ENCODE measurements around the gene PLD4. TPM values are rescaled to one million over a fixed set of nuclear protein-coding genes. Genes with fewer than 3 reads are reported as not detected.

The PLD4 gene
- total and polyA plus RNA-seq, 2 of the 8 experiments (the other 6 are each of a cell fraction or from before 2014, with no cell fraction given), result 0.05 TPM; not detected in 1

GRCh38 chr14:104880584-104881210 lies 44.0 kb upstream of the PLD4 start:
- TF ChIP-seq SP1 (IDR thresholded peaks at IDR 0.05; ENCODE audit: low read depth, low read length) (no peak), ZNF274 (IDR thresholded peaks at IDR 0.05; ENCODE audit: borderline replicate concordance, extremely low read depth, low read length) (no peak), JUN (IDR thresholded peaks at IDR 0.05; ENCODE audit: low read depth, low read length) (no peak), GABPA (IDR thresholded peaks at IDR 0.05; ENCODE audit: borderline replicate concordance, insufficient read depth, low read length) (no peak), ATF2 (IDR thresholded peaks at IDR 0.05; ENCODE audit: low read length) (no peak)
- no peak for FAIRE-seq
- H3K27ac ChIP-seq (ENCODE audit: low read depth, low read length), result no peak overlapping the region

More at GRCh38 chr14:104880584-104881210, 44.0 kb upstream of the PLD4 start:
- no peak overlapping the region for H2BK20ac ChIP-seq (ENCODE audit: low read length)
- no peak overlapping the region for H2AFZ ChIP-seq (ENCODE audit: low read length)
- no peaks in the 10 kb centered on the region for H3K27me3 ChIP-seq (replicated peaks in 1 of 4; ENCODE audit: control insufficient read depth in 3 of 4, extremely low read depth in 1 of 4, insufficient read depth in 3 of 4, low read length in 3 of 4)
- no peak for DNase-seq (ENCODE audit: low read depth in 1 of 2, low spot score in 2 of 2)
- H4K20me1 ChIP-seq (replicated peaks in 1 of 2; ENCODE audit: control insufficient read depth in 1 of 2, insufficient read depth in 2 of 2, low read length in 2 of 2), result peaks cover under 1 to 24% of the 10 kb centered on the region in 2 experiments
- peaks cover 3% of the 10 kb centered on the region for H3K79me1 ChIP-seq (ENCODE audit: low read depth, low read length)
- CTCF ChIA-PET (ENCODE audit: partially characterized antibody), result interaction anchor here (1.0 to 4.5 kb wide), 4 partner anchors 15 to 112 kb away, joined by 3 to 26 read pairs (median 4); no protein-coding TSS in a partner anchor
- H3K4me3 ChIP-seq (ENCODE audit: extremely low read depth in 1 of 4, insufficient read depth in 2 of 4, low read depth in 3 of 4, low read length in 4 of 4), result no peak overlapping the region
- H4K5ac ChIP-seq (ENCODE audit: insufficient read length, low read depth, low read length), result no peak overlapping the region
- no peak overlapping the region for H3K18ac ChIP-seq (ENCODE audit: extremely low read depth, low read length)
- no peaks in the 10 kb centered on the region; a peak in 1 of 4 replicates for H3K79me2 ChIP-seq (ENCODE audit: control insufficient read depth in 1 of 2, insufficient read depth in 2 of 2, low read length in 2 of 2)
- H3K4me2 ChIP-seq (ENCODE audit: insufficient read depth in 1 of 2, low read depth in 2 of 2, low read length in 2 of 2), result no peak overlapping the region
- H2BK120ac ChIP-seq (replicated peaks; ENCODE audit: low read depth, low read length), result no peak overlapping the region
- H3K14ac ChIP-seq (ENCODE audit: insufficient read length), result no peak overlapping the region
- POLR2A ChIA-PET (ENCODE audit: partially characterized antibody), result no interaction called here
- H2AK5ac ChIP-seq (ENCODE audit: low read depth, low read length), result no peak overlapping the region
- H4K8ac ChIP-seq (ENCODE audit: extremely low read depth, insufficient read depth, low read length), result peak overlapping the region; percentile 25; the same call in 1 of the 2 replicates
- H3K23me2 ChIP-seq (ENCODE audit: low read depth, low read length), result no peaks in the 10 kb centered on the region; the same call in 1 of the 2 replicates
- no peak overlapping the region for H2BK5ac ChIP-seq (ENCODE audit: low read depth, low read length)
- no peak overlapping the region for H3K4ac ChIP-seq (replicated peaks; ENCODE audit: insufficient read length, low read depth, low read length)
- H4K91ac ChIP-seq (replicated peaks; ENCODE audit: insufficient read length, low read length), result no peak overlapping the region
- H3K23ac ChIP-seq (ENCODE audit: insufficient read length), result no peak overlapping the region
- H3K36me3 ChIP-seq (ENCODE audit: control insufficient read depth in 2 of 4, insufficient read depth in 4 of 4, low read length in 3 of 4), result peaks cover 0 to 21% (median 4%) of the 10 kb centered on the region in 4 experiments; a peak in 4 of 8 replicates
- peaks cover 0 to 18% (median 3%) of the 10 kb centered on the region in 4 experiments; a peak in 3 of 7 replicates for H3K4me1 ChIP-seq (replicated peaks in 1 of 4; ENCODE audit: control insufficient read depth in 3 of 4, insufficient read depth in 4 of 4, low read length in 3 of 4)
- no peak overlapping the region for H2BK15ac ChIP-seq (ENCODE audit: low read length)
- no peak overlapping the region for H3K9ac ChIP-seq (replicated peaks in 1 of 4; ENCODE audit: extremely low read depth in 1 of 4, low read depth in 3 of 4, low read length in 3 of 4)
- no peaks in the 10 kb centered on the region for H3K9me3 ChIP-seq (ENCODE audit: insufficient read depth in 2 of 2, low read depth in 1 of 2, low read length in 1 of 2)
- no peak overlapping the region for H3K56ac ChIP-seq (replicated peaks; ENCODE audit: insufficient read length, low read depth, low read length)
- WGBS, 2 experiments (ENCODE audit: extremely low coverage in 1 of 2, insufficient coverage in 1 of 2, insufficient read length in 1 of 2, insufficient replicate concordance in 2 of 2, low coverage in 1 of 2, low lambda C conversion rate in 2 of 2, missing lambda C conversion rate in 1 of 2), result 70% methylated on average over 7 of the region's 7 CpGs; no CpG with 5 or more reads in 1 of the 2 experiments
- H2BK12ac ChIP-seq (ENCODE audit: low read depth, low read length), result no peak overlapping the region

Data from H1 (cell line).